Smooth muscle cell (in vitro differentiated cells): Measurements from ENCODE around the gene VPS26A. TPM values are rescaled to one million over a fixed set of nuclear protein-coding genes. Genes with fewer than 3 reads are reported as not detected.

Source experiments
- DNase-seq: peaks from one replicate; lab custom pipeline; 2025; ENCODE audit not compliant: unreplicated experiment; lab: John Stamatoyannopoulos, UW
- H2AFZ ChIP-seq: fragments of 200-600 bp; sonication (generic); 2 replicates; pipeline ENCODE4 v1.6.0; 2016; ENCODE audit warnings: antibody characterized with exemption, low read depth, mild to moderate bottlenecking
- H3F3A ChIP-seq: fragments of 200-600 bp; sonication (generic); 2 replicates; pipeline ENCODE4 v1.6.0; 2017; ENCODE audit warnings: antibody characterized with exemption, low read depth
- H3K27ac ChIP-seq: fragments of 200-600 bp; sonication (generic); 2 replicates; pipeline ENCODE4 v1.5.1; 2016; ENCODE audit warnings: low read depth, mild to moderate bottlenecking
- H3K27me3 ChIP-seq: fragments of 200-600 bp; sonication (generic); 2 replicates; pipeline ENCODE4 v1.6.1; 2016; ENCODE audit warnings: low read depth, mild to moderate bottlenecking
- H3K36me3 ChIP-seq: fragments of 200-600 bp; sonication (generic); 2 replicates; pipeline ENCODE4 v1.5.1; 2016; ENCODE audit warnings: low read depth
- H3K4me1 ChIP-seq: fragments of 200-600 bp; sonication (generic); 2 replicates; pipeline ENCODE4 v1.5.1; 2016; ENCODE audit warnings: low read depth
- H3K4me2 ChIP-seq: fragments of 200-600 bp; sonication (generic); 2 replicates; pipeline ENCODE4 v1.6.0; 2016; ENCODE audit warnings: mild to moderate bottlenecking
- H3K4me3 ChIP-seq: fragments of 200-600 bp; sonication (generic); 2 replicates; pipeline ENCODE4 v1.5.1; 2016; ENCODE audit warnings: mild to moderate bottlenecking
- H3K79me2 ChIP-seq: fragments of 200-600 bp; sonication (generic); 2 replicates; pipeline ENCODE4 v1.6.0; 2016; ENCODE audit warnings: low read depth, mild to moderate bottlenecking
- H3K9ac ChIP-seq: fragments of 200-600 bp; sonication (generic); 2 replicates; pipeline ENCODE4 v1.6.0; 2016; ENCODE audit warnings: low read depth
- H3K9me3 ChIP-seq: fragments of 200-600 bp; sonication (generic); replicated peaks from 2 replicates; pipeline ENCODE4 v1.5.1; 2016; ENCODE audit warnings: low read depth
- H4K20me1 ChIP-seq: fragments of 200-600 bp; sonication (generic); 2 replicates; pipeline ENCODE4 v1.6.0; 2016; ENCODE audit warnings: low read depth
- WGBS: methylation state at CpG from one replicate; pipeline ENCODE4 v1.1.7; 2016; ENCODE audit warnings: low lambda C conversion rate; 5-methylcytosine and 5-hydroxymethylcytosine counted together
- polyA plus RNA-seq: library from polyadenylated mRNA; unstranded; fragments of >200 nt; fragmentation: Nextera tagmentation; extraction: Ambion mirVana; gene quantifications from 2 replicates; pipeline ENCODE4 v1.2.1, GENCODE V29; 2016
- total RNA-seq: library from RNA; depleted of rRNA; stranded (reverse); fragments of >200 nt; gene quantifications from 2 replicates; pipeline ENCODE4 v1.2.3, GENCODE V29; 2014
- TF ChIP-seq, protein P1 (sequence below): fragments of 200-600 bp; sonication (generic); IDR thresholded peaks from 2 replicates; pipeline ENCODE4 v1.5.1; 2017; ENCODE audit warnings: borderline replicate concordance, mild to moderate bottlenecking, antibody characterized with exemption; ENCODE audit not compliant: insufficient read depth, poor library complexity, severe bottlenecking

Gene VPS26A
- total and polyA plus RNA-seq, 2 experiments from 2014 or later: 28.3 to 36.8 TPM

DNA sequence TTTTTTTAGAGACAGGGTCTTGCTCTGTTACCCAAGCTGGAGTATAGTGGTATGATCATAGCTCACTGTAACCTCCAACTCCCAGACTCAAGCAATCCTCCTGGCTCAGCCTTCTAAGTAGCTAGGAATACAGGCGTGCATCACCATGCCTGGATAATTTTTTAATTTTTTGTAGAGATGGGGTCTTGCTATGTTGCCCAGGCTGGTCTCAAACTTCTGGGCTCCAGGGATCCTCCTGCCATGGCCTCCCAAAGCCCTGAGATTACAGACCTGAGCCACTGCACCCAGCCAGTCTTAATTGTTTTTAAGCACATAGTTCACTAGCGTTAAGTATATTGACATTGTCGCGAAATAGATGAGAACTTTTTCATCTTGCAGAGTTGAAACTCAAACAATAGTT is 58.0 kb downstream of the VPS26A start:
- WGBS: 98% methylated on average over 4 of the region's 4 CpGs
- peaks cover 49% of the 10 kb centered on the region for H3K79me2 ChIP-seq
- H3F3A ChIP-seq: no peaks in the 10 kb centered on the region
- no peaks in the 10 kb centered on the region for H3K9me3 ChIP-seq
- no peak overlapping the region for H3K4me3 ChIP-seq
- no peak overlapping the region for H3K9ac ChIP-seq
- no peak for DNase-seq
- peaks cover 9% of the 10 kb centered on the region for H3K4me1 ChIP-seq
- H3K27ac ChIP-seq: no peak overlapping the region
- no peaks in the 10 kb centered on the region for H3K27me3 ChIP-seq
- no peaks in the 10 kb centered on the region for H3K36me3 ChIP-seq
- TF ChIP-seq, protein P1, sequence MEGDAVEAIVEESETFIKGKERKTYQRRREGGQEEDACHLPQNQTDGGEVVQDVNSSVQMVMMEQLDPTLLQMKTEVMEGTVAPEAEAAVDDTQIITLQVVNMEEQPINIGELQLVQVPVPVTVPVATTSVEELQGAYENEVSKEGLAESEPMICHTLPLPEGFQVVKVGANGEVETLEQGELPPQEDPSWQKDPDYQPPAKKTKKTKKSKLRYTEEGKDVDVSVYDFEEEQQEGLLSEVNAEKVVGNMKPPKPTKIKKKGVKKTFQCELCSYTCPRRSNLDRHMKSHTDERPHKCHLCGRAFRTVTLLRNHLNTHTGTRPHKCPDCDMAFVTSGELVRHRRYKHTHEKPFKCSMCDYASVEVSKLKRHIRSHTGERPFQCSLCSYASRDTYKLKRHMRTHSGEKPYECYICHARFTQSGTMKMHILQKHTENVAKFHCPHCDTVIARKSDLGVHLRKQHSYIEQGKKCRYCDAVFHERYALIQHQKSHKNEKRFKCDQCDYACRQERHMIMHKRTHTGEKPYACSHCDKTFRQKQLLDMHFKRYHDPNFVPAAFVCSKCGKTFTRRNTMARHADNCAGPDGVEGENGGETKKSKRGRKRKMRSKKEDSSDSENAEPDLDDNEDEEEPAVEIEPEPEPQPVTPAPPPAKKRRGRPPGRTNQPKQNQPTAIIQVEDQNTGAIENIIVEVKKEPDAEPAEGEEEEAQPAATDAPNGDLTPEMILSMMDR: no peak
- no peak overlapping the region for H3K4me2 ChIP-seq
- no peak overlapping the region for H2AFZ ChIP-seq
- no peaks in the 10 kb centered on the region for H4K20me1 ChIP-seq

DNA sequence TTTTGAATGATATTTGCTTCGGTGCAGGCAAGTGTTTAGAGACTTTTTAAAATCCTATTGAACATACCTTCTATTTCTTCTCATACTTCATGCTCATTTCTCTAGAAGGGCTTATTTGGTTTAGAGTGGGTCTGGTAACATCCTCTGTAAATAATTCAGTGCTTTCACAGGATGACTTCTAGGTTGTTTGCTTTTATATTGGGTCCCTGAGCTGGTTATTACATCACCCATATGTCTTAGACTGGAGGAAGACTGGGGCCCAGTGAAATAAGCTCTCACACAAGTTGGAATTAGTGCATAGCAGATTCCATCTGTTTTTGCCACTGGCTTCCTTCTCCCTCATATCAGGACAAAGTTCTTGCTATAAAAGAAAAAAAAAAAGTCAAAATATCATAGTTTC is 62.5 kb downstream of the VPS26A start:
- Histone ChIP-seq H3F3A (no peaks in the 10 kb centered on the region), H3K79me2 (peaks cover 35% of the 10 kb centered on the region), H3K9ac (no peak overlapping the region), H3K27me3 (no peaks in the 10 kb centered on the region), H3K4me3 (no peak overlapping the region), H3K27ac (no peak overlapping the region), H3K9me3 (no peaks in the 10 kb centered on the region), H3K4me1 (peaks cover 1% of the 10 kb centered on the region), H3K4me2 (no peak overlapping the region), H3K36me3 (peaks cover 6% of the 10 kb centered on the region), H2AFZ (no peak overlapping the region), H4K20me1 (no peaks in the 10 kb centered on the region)
- 93% methylated on average over 1 of the region's 1 CpG for WGBS
- TF ChIP-seq, protein P1: no peak
- no peak for DNase-seq

DNA sequence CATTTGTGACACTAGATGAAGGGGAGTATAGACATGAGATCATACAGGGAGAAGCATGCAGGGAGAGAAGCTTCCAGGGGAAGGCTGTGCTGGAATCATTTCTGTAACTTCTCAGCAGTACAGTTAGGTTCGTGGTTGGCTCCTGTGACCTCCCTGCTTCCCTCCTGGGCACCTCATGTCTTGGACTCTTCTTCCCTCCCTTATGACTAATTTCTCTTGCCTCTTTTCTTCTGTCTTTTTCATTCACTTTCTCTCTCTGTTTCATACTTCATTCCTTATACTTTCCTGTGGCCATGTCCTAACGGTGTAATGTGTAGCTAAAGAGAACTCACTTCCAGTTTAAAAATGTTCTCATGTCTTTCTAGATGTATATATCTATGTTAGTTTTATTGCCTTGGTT is 77.1 kb downstream of the VPS26A start:
- H3K27ac ChIP-seq: no peak overlapping the region
- no peak for DNase-seq
- H3K9me3 ChIP-seq: no peaks in the 10 kb centered on the region
- 97% methylated on average over 2 of the region's 2 CpGs for WGBS
- H3K4me1 ChIP-seq: no peaks in the 10 kb centered on the region
- no peaks in the 10 kb centered on the region for H3K79me2 ChIP-seq
- no peaks in the 10 kb centered on the region for H3K27me3 ChIP-seq
- TF ChIP-seq, protein P1: no peak
- H3F3A ChIP-seq: no peaks in the 10 kb centered on the region
- H4K20me1 ChIP-seq: no peaks in the 10 kb centered on the region
- no peak overlapping the region for H3K4me2 ChIP-seq
- no peak overlapping the region for H3K9ac ChIP-seq
- peaks cover 14% of the 10 kb centered on the region for H3K36me3 ChIP-seq
- H2AFZ ChIP-seq: no peak overlapping the region
- no peak overlapping the region for H3K4me3 ChIP-seq

DNA sequence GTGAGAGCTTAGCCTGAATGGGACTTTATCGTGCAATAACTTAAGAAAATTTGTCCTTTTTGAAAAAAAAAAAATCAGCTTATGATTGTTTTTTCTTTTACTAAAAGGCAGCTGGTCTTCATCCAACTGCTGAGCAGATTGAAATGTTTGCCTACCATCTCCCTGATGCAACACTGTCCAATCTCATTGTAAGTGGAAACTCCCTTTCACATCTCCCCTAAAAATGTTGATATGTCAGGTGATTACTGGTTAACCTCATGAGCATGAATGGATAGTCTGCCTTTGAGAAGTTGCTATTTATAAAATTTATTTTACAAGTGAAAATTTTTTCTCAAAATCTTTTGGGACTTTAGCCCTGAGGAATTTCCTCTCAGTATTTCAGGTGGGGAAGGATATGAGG is 78.4 kb downstream of the VPS26A start:
- H3K4me3 ChIP-seq: no peak overlapping the region
- H2AFZ ChIP-seq: no peak overlapping the region
- no peak overlapping the region for H3K9ac ChIP-seq
- H3K4me2 ChIP-seq: no peak overlapping the region
- H3K27me3 ChIP-seq: no peaks in the 10 kb centered on the region
- H3K36me3 ChIP-seq: peaks cover 10% of the 10 kb centered on the region
- WGBS: 91% methylated on average over 1 of the region's 1 CpG
- no peaks in the 10 kb centered on the region for H3K9me3 ChIP-seq
- H3F3A ChIP-seq: no peaks in the 10 kb centered on the region
- no peak for DNase-seq
- no peak overlapping the region for H3K27ac ChIP-seq
- TF ChIP-seq, protein P1: no peak
- no peaks in the 10 kb centered on the region for H4K20me1 ChIP-seq
- H3K79me2 ChIP-seq: no peaks in the 10 kb centered on the region
- no peaks in the 10 kb centered on the region for H3K4me1 ChIP-seq
